ENCODE results near the gene STIL. TPM values are rescaled to one million over a fixed set of nuclear protein-coding genes. Genes with fewer than 3 reads are reported as not detected.

Gene STIL
- total and polyA plus RNA-seq, 2 donors from 2014 or later, result 0.28 to 2.5 TPM

GRCh38 chr1:47216278-47217059 is 97.5 kb downstream of the STIL start:
- FAIRE-seq, result no peak
- Histone ChIP-seq H3K9me3 (ENCODE audit: control insufficient read depth in 2 of 3, insufficient read depth in 1 of 3, low read length in 3 of 3) (no peaks in the 10 kb centered on the region), H3K4me1 (ENCODE audit: control insufficient read depth in 2 of 3, insufficient read depth in 2 of 3, low read depth in 1 of 3, low read length in 3 of 3) (no peaks in the 10 kb centered on the region), H3K36me3 (ENCODE audit: control insufficient read depth in 2 of 3, insufficient read depth in 3 of 3, low read length in 3 of 3) (no peaks in the 10 kb centered on the region), H3K9ac (ENCODE audit: low read length in 3 of 3) (no peak overlapping the region), H3K27me3 (ENCODE audit: control insufficient read depth, insufficient read depth, low read length) (no peaks in the 10 kb centered on the region), H3K27ac (ENCODE audit: low read depth in 2 of 2, low read length in 2 of 2) (no peak overlapping the region), H3K4me3 (ENCODE audit: low read length in 3 of 3) (no peak overlapping the region)
- DNase-seq, result no peak
- intact Hi-C loops (cut with DNase I), result no loop called here
- no peak for TF ChIP-seq CTCF (IDR thresholded peaks at IDR 0.05; ENCODE audit: borderline replicate concordance, extremely low read depth, insufficient read depth)

- no peaks in the 10 kb centered on the region for H3K4me1 ChIP-seq (ENCODE audit: control insufficient read depth in 2 of 3, insufficient read depth in 2 of 3, low read depth in 1 of 3, low read length in 3 of 3)
- intact Hi-C loops (cut with DNase I), result no loop called here
- H3K27ac ChIP-seq (ENCODE audit: low read depth in 2 of 2, low read length in 2 of 2), result no peak overlapping the region
- H3K9ac ChIP-seq (ENCODE audit: low read length in 3 of 3), result no peak overlapping the region
- DNase-seq, result no peak
- H3K9me3 ChIP-seq (ENCODE audit: control insufficient read depth in 2 of 3, insufficient read depth in 1 of 3, low read length in 3 of 3), result no peaks in the 10 kb centered on the region
- FAIRE-seq, result no peak
- H3K27me3 ChIP-seq (ENCODE audit: control insufficient read depth, insufficient read depth, low read length), result no peaks in the 10 kb centered on the region
- H3K36me3 ChIP-seq (ENCODE audit: control insufficient read depth in 2 of 3, insufficient read depth in 3 of 3, low read length in 3 of 3), result no peaks in the 10 kb centered on the region
- H3K4me3 ChIP-seq (ENCODE audit: low read length in 3 of 3), result no peak overlapping the region
- no peak for TF ChIP-seq CTCF (IDR thresholded peaks at IDR 0.05; ENCODE audit: borderline replicate concordance, extremely low read depth, insufficient read depth)
Observed at GRCh38 chr1:47215713-47216112, 98.2 kb downstream of the STIL start.

GRCh38 chr1:47214549-47214948 is 99.4 kb downstream of the STIL start:
- Histone ChIP-seq H3K4me3 (ENCODE audit: low read length in 3 of 3) (no peak overlapping the region), H3K9ac (ENCODE audit: low read length in 3 of 3) (no peak overlapping the region), H3K9me3 (ENCODE audit: control insufficient read depth in 2 of 3, insufficient read depth in 1 of 3, low read length in 3 of 3) (no peaks in the 10 kb centered on the region), H3K4me1 (ENCODE audit: control insufficient read depth in 2 of 3, insufficient read depth in 2 of 3, low read depth in 1 of 3, low read length in 3 of 3) (no peaks in the 10 kb centered on the region), H3K27me3 (ENCODE audit: control insufficient read depth, insufficient read depth, low read length) (no peaks in the 10 kb centered on the region), H3K27ac (ENCODE audit: low read depth in 2 of 2, low read length in 2 of 2) (no peak overlapping the region), H3K36me3 (ENCODE audit: control insufficient read depth in 2 of 3, insufficient read depth in 3 of 3, low read length in 3 of 3) (no peaks in the 10 kb centered on the region)
- intact Hi-C loops (cut with DNase I), result no loop called here
- TF ChIP-seq CTCF (IDR thresholded peaks at IDR 0.05; ENCODE audit: borderline replicate concordance, extremely low read depth, insufficient read depth), result no peak
- no peak for DNase-seq
- no peak for FAIRE-seq

Measured in kidney (tissue), 14 donors.